Osteocyte (in vitro differentiated cells): ENCODE data around the gene TMEM95. TPM values are rescaled to one million over a fixed set of nuclear protein-coding genes. Genes with fewer than 3 reads are reported as not detected.
A peak's percentile ranks its signal among the peaks of the same experiment; 100 is the strongest.

Experiments
- DNase-seq: peaks from one replicate; pipeline ENCODE4 v3.0.0; 2021; ENCODE audit warnings: mixed read lengths; ENCODE audit not compliant: unreplicated experiment; ENCODE audit errors: extremely low spot score
- H3K27ac Mint-ChIP-seq: one replicate; pipeline ENCODE4 v1.8.0; 2021; ENCODE audit warnings: mild to moderate bottlenecking, mixed read lengths; ENCODE audit not compliant: unreplicated experiment
- H3K27me3 Mint-ChIP-seq: one replicate; pipeline ENCODE4 v1.8.0; 2021; ENCODE audit warnings: mixed read lengths; ENCODE audit not compliant: unreplicated experiment
- H3K36me3 Mint-ChIP-seq: one replicate; pipeline ENCODE4 v1.8.0; 2021; ENCODE audit warnings: mixed read lengths; ENCODE audit not compliant: unreplicated experiment
- H3K4me1 Mint-ChIP-seq: one replicate; pipeline ENCODE4 v1.8.0; 2021; ENCODE audit warnings: mixed read lengths; ENCODE audit not compliant: unreplicated experiment
- H3K4me3 Mint-ChIP-seq: one replicate; pipeline ENCODE4 v1.8.0; 2021; ENCODE audit warnings: mild to moderate bottlenecking, moderate library complexity, mixed read lengths; ENCODE audit not compliant: unreplicated experiment
- H3K9me3 Mint-ChIP-seq: one replicate; pipeline ENCODE4 v1.8.0; 2021; ENCODE audit warnings: mixed read lengths; ENCODE audit not compliant: unreplicated experiment
- CTCF ChIP-seq: fragments of 200-600 bp; sonication (generic); IDR thresholded peaks from 2 replicates; pipeline ENCODE4 v1.5.0; 2021; ENCODE audit warnings: antibody characterized with exemption, mild to moderate bottlenecking, moderate library complexity
- total RNA-seq: library from RNA; stranded (reverse); gene quantifications from 2 replicates; pipeline ENCODE4 v1.2.1, GENCODE V29; 2021

TMEM95 gene
- total RNA-seq, 1 donor from 2014 or later, result not detected

GRCh38 chr17:7384489-7385081, 29.6 kb downstream of the TMEM95 start:
- Mint-ChIP-seq H3K27ac (no peak overlapping the region), H3K27me3 (peaks cover 31% of the 10 kb centered on the region), H3K9me3 (peaks cover under 1% of the 10 kb centered on the region), H3K36me3 (peaks cover 7% of the 10 kb centered on the region), H3K4me3 (peak overlapping the region; percentile 57), H3K4me1 (peaks cover 10% of the 10 kb centered on the region)
- no peak for DNase-seq
- TF ChIP-seq CTCF, result no peak

- no peak overlapping the region for H3K4me3 Mint-ChIP-seq
- H3K36me3 Mint-ChIP-seq, result peaks cover 13% of the 10 kb centered on the region
- H3K27ac Mint-ChIP-seq, result no peak overlapping the region
- H3K27me3 Mint-ChIP-seq, result no peaks in the 10 kb centered on the region
- no peak for TF ChIP-seq CTCF
- H3K4me1 Mint-ChIP-seq, result peaks cover 3% of the 10 kb centered on the region
- no peak for DNase-seq
- no peaks in the 10 kb centered on the region for H3K9me3 Mint-ChIP-seq
Measured at GRCh38 chr17:7388856-7389255, 33.9 kb downstream of the TMEM95 start.

GRCh38 chr17:7389924-7390910, 35.3 kb downstream of the TMEM95 start:
- Mint-ChIP-seq H3K36me3 (peaks cover 13% of the 10 kb centered on the region), H3K27me3 (no peaks in the 10 kb centered on the region), H3K4me1 (peaks cover 9% of the 10 kb centered on the region), H3K27ac (no peak overlapping the region), H3K9me3 (no peaks in the 10 kb centered on the region), H3K4me3 (no peak overlapping the region)
- TF ChIP-seq CTCF, result no peak
- DNase-seq, result no peak

GRCh38 chr17:7391307-7391706, 36.4 kb downstream of the TMEM95 start:
- DNase-seq, result no peak
- H3K9me3 Mint-ChIP-seq, result no peaks in the 10 kb centered on the region
- H3K27me3 Mint-ChIP-seq, result no peaks in the 10 kb centered on the region
- H3K27ac Mint-ChIP-seq, result no peak overlapping the region
- TF ChIP-seq CTCF, result no peak
- H3K36me3 Mint-ChIP-seq, result peaks cover 13% of the 10 kb centered on the region
- peaks cover 9% of the 10 kb centered on the region for H3K4me1 Mint-ChIP-seq
- H3K4me3 Mint-ChIP-seq, result no peak overlapping the region
